MM.1S (cell line): ENCODE data around the gene FAAP100.

Experiments
- DNase-seq: peaks from one replicate; pipeline ENCODE4 v3.0.0-alpha.2; 2015
- H2AFZ ChIP-seq: fragments of 300-600 bp; sonication (generic); 2 replicates; pipeline ENCODE4 v1.6.0; 2016; ENCODE audit warnings: antibody characterized with exemption, low read length
- H3F3A ChIP-seq: fragments of 300-600 bp; sonication (generic); 2 replicates; pipeline ENCODE4 v1.6.1; 2016; ENCODE audit warnings: mild to moderate bottlenecking, antibody characterized with exemption, low read length, moderate library complexity, mixed read lengths; ENCODE audit not compliant: insufficient read depth
- H3K27ac ChIP-seq: fragments of 300-600 bp; sonication (generic); 2 replicates; pipeline ENCODE4 v1.5.1; 2016; ENCODE audit warnings: mild to moderate bottlenecking, low read length
- H3K27me3 ChIP-seq: fragments of 300-600 bp; sonication (generic); replicated peaks from 2 replicates; pipeline ENCODE4 v1.6.0; 2016; ENCODE audit warnings: low read length; ENCODE audit not compliant: insufficient read depth
- H3K36me3 ChIP-seq: fragments of 300-600 bp; sonication (generic); replicated peaks from 2 replicates; pipeline ENCODE4 v1.6.1; 2016; ENCODE audit warnings: mild to moderate bottlenecking, low read length, mixed read lengths; ENCODE audit not compliant: insufficient read depth
- H3K4me1 ChIP-seq: fragments of 300-600 bp; sonication (generic); 2 replicates; pipeline ENCODE4 v1.6.1; 2016; ENCODE audit warnings: low read length, mixed read lengths
- H3K4me2 ChIP-seq: fragments of 300-600 bp; sonication (generic); 2 replicates; pipeline ENCODE4 v1.6.0; 2016; ENCODE audit warnings: low read depth, low read length
- H3K4me3 ChIP-seq: fragments of 300-600 bp; sonication (generic); 2 replicates; pipeline ENCODE4 v1.5.1; 2016; ENCODE audit warnings: low read length, mixed read lengths
- H3K79me2 ChIP-seq: fragments of 300-600 bp; sonication (generic); 2 replicates; pipeline ENCODE4 v1.6.1; 2016; ENCODE audit warnings: mixed run types, low read length, mixed read lengths
- H3K9ac ChIP-seq: fragments of 300-600 bp; sonication (generic); 2 replicates; pipeline ENCODE4 v1.6.1; 2016; ENCODE audit warnings: low read length, mixed read lengths
- H3K9me2 ChIP-seq: fragments of 300-600 bp; sonication (generic); replicated peaks from 2 replicates; pipeline ENCODE4 v1.6.1; 2016; ENCODE audit warnings: mild to moderate bottlenecking, low read length, mixed read lengths; ENCODE audit not compliant: insufficient read depth
- H3K9me3 ChIP-seq: fragments of 300-600 bp; sonication (generic); replicated peaks from 2 replicates; pipeline ENCODE4 v1.6.1; 2016; ENCODE audit warnings: mild to moderate bottlenecking, low read length, mixed read lengths; ENCODE audit not compliant: insufficient read depth
- H4K20me1 ChIP-seq: fragments of 300-600 bp; sonication (generic); 2 replicates; pipeline ENCODE4 v1.6.1; 2016; ENCODE audit warnings: mild to moderate bottlenecking, low read length, moderate library complexity, mixed read lengths; ENCODE audit not compliant: insufficient read depth
- CTCF ChIP-seq: fragments of 300-600 bp; sonication (generic); IDR thresholded peaks from 2 replicates; pipeline ENCODE4 v1.5.1; 2016; ENCODE audit warnings: antibody characterized with exemption, low read length, mixed read lengths
- EZH2 ChIP-seq: fragments of 300-600 bp; sonication (generic); optimal IDR thresholded peaks from 2 replicates; pipeline ENCODE3; 2017; ENCODE audit warnings: low read depth, mild to moderate bottlenecking, antibody characterized with exemption, low read length, mixed read lengths
- EZH2phosphoT487 ChIP-seq: fragments of 300-600 bp; sonication (generic); IDR thresholded peaks from 2 replicates; pipeline ENCODE4 v1.6.1; 2018; ENCODE audit warnings: antibody characterized with exemption, low read length

Gene FAAP100

DNA sequence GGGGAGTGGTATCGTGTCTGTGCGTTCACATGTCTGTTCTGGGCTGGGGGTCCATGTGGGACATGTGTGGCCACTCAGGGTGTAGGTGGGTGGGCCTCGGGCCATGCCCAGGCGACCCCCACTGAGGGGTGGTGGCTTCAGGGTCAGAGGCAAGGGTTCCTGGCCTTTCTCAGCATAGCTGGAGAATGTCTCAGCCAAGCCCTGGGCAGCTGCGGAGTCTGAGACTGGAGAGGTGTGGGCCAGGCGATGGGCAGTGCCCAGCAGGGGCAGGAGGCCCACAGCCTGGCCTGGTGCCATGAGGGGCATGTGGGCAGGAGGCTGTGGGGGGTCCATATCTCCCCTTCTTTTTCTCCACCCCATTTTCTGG is 22.7 kb downstream of the FAAP100 start:
- no peaks in the 10 kb centered on the region for H3F3A ChIP-seq
- no peak for DNase-seq

GRCh38 chr17:81528651-81529436 is 23.3 kb downstream of the FAAP100 start:
- 0 out of 2 replicates have a peak, but pooled peaks cover 4% of the 10 kb centered on the region for H3K4me1 ChIP-seq
- H3K4me3 ChIP-seq = no peak overlapping the region
- no peak overlapping the region for H3K27ac ChIP-seq
- H3K27me3 ChIP-seq = peaks cover 19% of the 10 kb centered on the region
- no peaks in the 10 kb centered on the region for H3K9me2 ChIP-seq
- H3K4me2 ChIP-seq = no peak overlapping the region
- no peaks in the 10 kb centered on the region for H4K20me1 ChIP-seq
- no peaks in the 10 kb centered on the region for H3K9me3 ChIP-seq
- no peaks in the 10 kb centered on the region for H3F3A ChIP-seq
- no peaks in the 10 kb centered on the region for H3K79me2 ChIP-seq
- no peak overlapping the region for H2AFZ ChIP-seq
- no peak for DNase-seq
- H3K36me3 ChIP-seq = no peaks in the 10 kb centered on the region
- no peak overlapping the region for H3K9ac ChIP-seq
- no peak for TF ChIP-seq CTCF
- no peak for TF ChIP-seq EZH2phosphoT487
- no peak for TF ChIP-seq EZH2

More for the DNA sequence above, 22.7 kb downstream of the FAAP100 start:
- Histone ChIP-seq H3K9ac (no peak overlapping the region), H3K27ac (no peak overlapping the region), H3K4me1 (0 out of 2 replicates have a peak, but pooled peaks cover 6% of the 10 kb centered on the region), H3K79me2 (no peaks in the 10 kb centered on the region), H4K20me1 (no peaks in the 10 kb centered on the region), H3K4me3 (no peak overlapping the region), H3K27me3 (peaks cover 17% of the 10 kb centered on the region), H3K36me3 (no peaks in the 10 kb centered on the region), H3K9me3 (no peaks in the 10 kb centered on the region), H3K9me2 (no peaks in the 10 kb centered on the region), H2AFZ (no peak overlapping the region), H3K4me2 (no peak overlapping the region)
- TF ChIP-seq EZH2phosphoT487 = no peak
- TF ChIP-seq CTCF = no peak
- no peak for TF ChIP-seq EZH2

- DNase-seq = no peak
- Histone ChIP-seq H3K79me2 (no peaks in the 10 kb centered on the region), H4K20me1 (no peaks in the 10 kb centered on the region), H3K4me1 (no peaks in the 10 kb centered on the region), H3K9me2 (no peaks in the 10 kb centered on the region), H3K4me2 (no peak overlapping the region), H3F3A (no peaks in the 10 kb centered on the region), H3K36me3 (no peaks in the 10 kb centered on the region), H3K27ac (no peak overlapping the region), H3K4me3 (no peak overlapping the region), H2AFZ (no peak overlapping the region), H3K9ac (no peak overlapping the region), H3K9me3 (no peaks in the 10 kb centered on the region), H3K27me3 (peaks cover 21% of the 10 kb centered on the region)
- no peak for TF ChIP-seq CTCF
- TF ChIP-seq EZH2 = no peak
- TF ChIP-seq EZH2phosphoT487 = no peak
These were observed 23.8 kb downstream of the FAAP100 start for GRCh38 chr17:81528384-81528650.
